Spleen (tissue), 7 donors: ENCODE measurements around the gene C19orf25.
A peak's percentile ranks its signal among the peaks of the same experiment; 100 is the strongest.

Experiments used
- POLR2A ChIP-seq, 3 donors: fragments of 450-650 bp; IDR thresholded peaks; one replicate each; pipeline ENCODE4 v1.5.1; 2017; ENCODE audit warnings: antibody characterized with exemption in 3 of 3, mild to moderate bottlenecking in 1 of 3
- POLR2AphosphoS5 ChIP-seq, 3 donors: sonication (generic); formaldehyde crosslinking; IDR thresholded peaks; one replicate each; pipeline ENCODE4 v1.5.1; 2017; ENCODE audit warnings: antibody characterized with exemption in 3 of 3
- TF ChIP-seq, protein P1 (sequence below), 11 experiments: fragments of 200-600 bp in 7 of 11; fragments of 450-650 bp in 4 of 11; sonication (generic) in 4 of 11; IDR thresholded peaks in 8 of 11; conservative IDR thresholded peaks in 3 of 11; 1 replicate in 7 of 11; 2 replicates in 4 of 11; pipeline versions ENCODE4 v1.4.0 to v1.8.0; 2016 to 2021; ENCODE audit warnings: antibody characterized with exemption in 11 of 11, inconsistent platforms in 4 of 11, mild to moderate bottlenecking in 1 of 11
- donor health status: DM: no; HTN: no; CAD: no; lungs with moderate emphysema.
- donor health status: DM: no; HTN: no; CAD: no.
- donor health status: DM: no; HTN: no; CAD: no.

DNA sequence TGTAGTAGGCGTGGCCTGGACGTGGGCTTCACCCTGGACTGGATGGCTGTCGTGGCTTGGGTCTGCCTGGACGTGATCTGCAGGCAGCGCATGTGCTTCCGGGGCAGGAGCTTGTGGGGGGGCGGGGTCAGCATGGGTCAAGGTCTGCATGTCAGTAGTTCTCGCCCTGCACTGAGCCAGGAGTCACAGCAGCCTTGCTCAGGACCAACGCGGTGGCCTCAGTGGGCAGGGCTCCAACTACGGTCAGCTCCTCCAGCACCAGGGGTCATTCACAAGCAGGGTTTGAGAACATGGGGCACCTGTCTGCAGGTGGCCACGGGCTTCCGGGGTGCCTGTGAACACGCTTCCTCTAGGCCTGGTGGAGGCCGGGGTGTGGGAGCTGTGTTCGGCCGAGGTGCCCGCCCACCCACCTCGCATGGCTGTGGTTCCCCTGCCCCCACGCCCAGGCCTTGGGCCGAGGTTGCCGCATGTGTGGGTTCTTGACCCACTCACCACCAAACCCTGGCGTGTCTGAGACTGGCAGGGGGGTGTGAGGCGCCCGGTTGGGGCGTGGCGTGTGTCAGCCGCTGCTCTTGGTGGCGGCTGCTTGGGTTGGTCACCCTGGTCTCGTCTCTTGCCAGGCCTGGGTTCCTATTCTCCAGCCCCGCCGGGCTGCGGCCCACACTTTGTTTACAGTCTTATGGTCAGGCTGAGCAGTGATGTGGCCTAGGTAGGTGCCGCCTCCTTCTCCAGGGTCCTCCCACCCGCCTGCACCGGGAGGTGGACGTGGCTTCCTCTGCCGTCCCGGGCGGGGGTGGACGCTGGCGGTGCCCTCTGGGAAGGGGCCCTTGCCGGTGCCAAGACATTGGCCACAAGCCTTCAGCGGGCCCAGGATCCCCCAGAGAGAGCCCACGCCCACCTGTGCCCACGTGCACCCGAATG lies 45.6 kb downstream of the C19orf25 start:
- TF ChIP-seq, protein P1, sequence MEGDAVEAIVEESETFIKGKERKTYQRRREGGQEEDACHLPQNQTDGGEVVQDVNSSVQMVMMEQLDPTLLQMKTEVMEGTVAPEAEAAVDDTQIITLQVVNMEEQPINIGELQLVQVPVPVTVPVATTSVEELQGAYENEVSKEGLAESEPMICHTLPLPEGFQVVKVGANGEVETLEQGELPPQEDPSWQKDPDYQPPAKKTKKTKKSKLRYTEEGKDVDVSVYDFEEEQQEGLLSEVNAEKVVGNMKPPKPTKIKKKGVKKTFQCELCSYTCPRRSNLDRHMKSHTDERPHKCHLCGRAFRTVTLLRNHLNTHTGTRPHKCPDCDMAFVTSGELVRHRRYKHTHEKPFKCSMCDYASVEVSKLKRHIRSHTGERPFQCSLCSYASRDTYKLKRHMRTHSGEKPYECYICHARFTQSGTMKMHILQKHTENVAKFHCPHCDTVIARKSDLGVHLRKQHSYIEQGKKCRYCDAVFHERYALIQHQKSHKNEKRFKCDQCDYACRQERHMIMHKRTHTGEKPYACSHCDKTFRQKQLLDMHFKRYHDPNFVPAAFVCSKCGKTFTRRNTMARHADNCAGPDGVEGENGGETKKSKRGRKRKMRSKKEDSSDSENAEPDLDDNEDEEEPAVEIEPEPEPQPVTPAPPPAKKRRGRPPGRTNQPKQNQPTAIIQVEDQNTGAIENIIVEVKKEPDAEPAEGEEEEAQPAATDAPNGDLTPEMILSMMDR (IDR thresholded peaks at IDR 0.05 in 8 of 11, conservative IDR thresholded peaks at IDR 0.05 in 3 of 11) = no peak
- TF ChIP-seq POLR2A (IDR thresholded peaks at IDR 0.05) = no peak
- peak in 1 of 3 donors; percentile 32 for TF ChIP-seq POLR2AphosphoS5 (IDR thresholded peaks at IDR 0.05)
